ENCODE data around the gene MEX3A. TPM values are rescaled to one million over a fixed set of nuclear protein-coding genes. Genes with fewer than 3 reads are reported as not detected.
"Not testable (repeated sequence)": the region's sequence is repeated elsewhere in the genome, so short reads cannot be mapped to it uniquely, and the experiment has no call there.

MEX3A gene
- total and polyA plus RNA-seq, 5 experiments from 2014 or later, result 0.38 TPM; not detected in 4

DNA sequence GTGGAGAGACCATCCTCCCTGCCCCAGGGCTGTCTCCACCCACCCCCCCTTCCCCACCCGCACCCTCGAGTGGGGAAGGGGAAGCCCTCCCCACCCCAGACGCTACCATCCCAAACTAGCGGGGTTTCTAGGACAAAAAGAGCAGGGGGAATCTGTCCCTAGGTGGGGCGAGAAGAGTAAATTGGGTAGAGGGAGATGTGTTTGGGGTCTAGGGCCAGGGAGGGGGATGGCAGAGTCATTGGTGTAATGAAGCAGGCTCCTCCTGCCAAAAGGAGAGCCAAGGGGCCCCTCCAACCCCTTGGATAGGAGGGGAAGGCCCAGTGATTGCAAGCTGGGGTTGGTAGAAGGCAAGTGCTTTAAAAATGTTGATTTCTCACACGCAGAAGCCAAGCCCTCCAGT, 10.0 kb downstream of the MEX3A start:
- Mint-ChIP-seq H3K4me3 (no peak overlapping the region), H3K27ac (peak overlapping the region in 1 of 10 donors; percentile 34), H3K9me3 (no peaks in the 10 kb centered on the region), H3K4me1 (peaks cover 0 to 3% (median under 1%) of the 10 kb centered on the region in 4 donors), H3K36me3 (no peaks in the 10 kb centered on the region), H3K27me3 (peaks cover 0 to 1% (median 0%) of the 10 kb centered on the region in 5 donors)
- ATAC-seq, result no peak
- POLR2A ChIA-PET, result interaction anchor here (1.0 kb wide), 1 partner anchor 13 kb away, joined by 3 read pairs; no protein-coding TSS in a partner anchor
- no peak for DNase-seq

GRCh38 chr1:156071332-156071816, 10.9 kb downstream of the MEX3A start:
- POLR2A ChIA-PET, H3K36me3 Mint-ChIP-seq, H3K27ac Mint-ChIP-seq, H3K9me3 Mint-ChIP-seq, H3K4me3 Mint-ChIP-seq, ATAC-seq, DNase-seq, H3K27me3 Mint-ChIP-seq, H3K4me1 Mint-ChIP-seq: not testable (repeated sequence)

DNA sequence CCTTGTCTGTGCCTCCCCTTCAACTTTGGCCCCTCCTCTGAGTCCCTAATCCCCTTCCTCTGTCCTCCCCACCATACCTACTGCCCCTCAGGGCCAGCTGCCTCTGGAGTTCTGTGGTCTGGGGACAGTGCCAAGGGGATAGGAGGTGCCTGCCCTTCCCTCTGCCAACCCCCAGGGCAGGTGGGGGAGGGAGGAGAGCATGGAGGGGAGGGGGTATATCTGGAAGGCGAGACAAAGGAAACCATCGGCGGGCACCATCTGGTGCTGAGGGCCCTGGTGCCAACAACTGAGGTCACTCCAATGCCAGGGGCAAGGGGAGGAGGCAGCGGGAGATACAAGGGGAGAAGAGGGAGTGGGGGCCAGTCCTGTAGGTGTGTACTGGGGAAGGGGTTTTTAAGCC, 11.7 kb downstream of the MEX3A start:
- ATAC-seq (no peak), DNase-seq (no peak)
- Mint-ChIP-seq H3K27ac (no peak overlapping the region), H3K27me3 (peaks cover 0 to 1% (median 0%) of the 10 kb centered on the region in 5 donors), H3K4me3 (no peak overlapping the region), H3K9me3 (no peaks in the 10 kb centered on the region), H3K4me1 (peaks cover 3 to 9% (median 6%) of the 10 kb centered on the region in 4 donors), H3K36me3 (no peaks in the 10 kb centered on the region)
- POLR2A ChIA-PET, result no interaction called here

- peaks cover 3 to 9% (median 6%) of the 10 kb centered on the region in 4 donors for H3K4me1 Mint-ChIP-seq
- POLR2A ChIA-PET, result no interaction called here
- DNase-seq (no peak), ATAC-seq (no peak)
- H3K9me3 Mint-ChIP-seq, result no peaks in the 10 kb centered on the region
- peak overlapping the region in 2 of 10 donors; percentile 3 to 15 for H3K27ac Mint-ChIP-seq
- H3K27me3 Mint-ChIP-seq, result peaks cover 0 to 1% (median 0%) of the 10 kb centered on the region in 5 donors
- H3K36me3 Mint-ChIP-seq, result no peaks in the 10 kb centered on the region
- H3K4me3 Mint-ChIP-seq, result no peak overlapping the region
Observed at GRCh38 chr1:156069490-156070455, 12.5 kb downstream of the MEX3A start.

DNA sequence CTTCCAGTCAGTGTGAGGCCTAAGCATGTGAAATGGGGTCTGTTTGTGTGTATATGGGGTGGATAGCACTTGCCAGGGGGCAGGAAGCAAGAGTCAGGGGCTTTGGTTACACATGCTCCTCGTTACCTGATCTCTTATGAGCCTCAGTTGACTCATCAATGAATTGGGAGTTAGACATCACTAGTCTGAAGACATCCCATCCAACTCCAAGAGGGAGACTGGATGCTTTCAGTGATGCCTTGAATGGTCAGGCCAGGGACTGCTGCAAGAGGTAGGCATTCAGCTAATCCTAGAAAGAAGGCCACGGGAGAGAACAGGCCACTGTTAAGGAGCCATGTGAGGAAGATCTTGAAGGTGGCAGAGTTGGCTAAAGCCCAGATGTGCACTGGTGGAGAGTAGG, 15.0 kb downstream of the MEX3A start:
- POLR2A ChIA-PET, result no interaction called here
- Mint-ChIP-seq H3K27me3 (no peaks in the 10 kb centered on the region), H3K4me1 (peaks cover 3 to 9% (median 6%) of the 10 kb centered on the region in 4 donors), H3K36me3 (no peaks in the 10 kb centered on the region), H3K9me3 (no peaks in the 10 kb centered on the region), H3K4me3 (no peak overlapping the region), H3K27ac (peak overlapping the region in 1 of 10 donors; percentile 63)
- DNase-seq, result no peak
- ATAC-seq, result no peak

DNA sequence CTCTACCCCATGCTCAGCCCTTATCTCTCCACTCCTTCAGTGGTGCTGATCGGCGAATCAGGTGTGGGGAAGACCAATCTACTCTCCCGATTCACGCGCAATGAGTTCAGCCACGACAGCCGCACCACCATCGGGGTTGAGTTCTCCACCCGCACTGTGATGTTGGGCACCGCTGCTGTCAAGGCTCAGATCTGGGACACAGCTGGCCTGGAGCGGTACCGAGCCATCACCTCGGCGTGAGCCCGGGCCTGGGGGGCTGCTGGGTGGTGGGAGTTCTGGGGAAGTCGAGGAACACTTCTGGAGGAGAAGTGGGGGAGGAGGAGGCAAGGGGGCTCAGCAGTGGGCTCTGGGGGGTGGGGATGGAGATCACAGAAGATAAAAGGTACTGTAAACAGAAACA, 16.4 kb downstream of the MEX3A start:
- H3K27me3 Mint-ChIP-seq, result no peaks in the 10 kb centered on the region
- peaks cover 3 to 9% (median 6%) of the 10 kb centered on the region in 4 donors for H3K4me1 Mint-ChIP-seq
- no peaks in the 10 kb centered on the region for H3K9me3 Mint-ChIP-seq
- H3K4me3 Mint-ChIP-seq, result no peak overlapping the region
- H3K27ac Mint-ChIP-seq, result peak overlapping the region in 1 of 10 donors; percentile 24
- ATAC-seq, result no peak
- POLR2A ChIA-PET, result no interaction called here
- no peak for DNase-seq
- no peaks in the 10 kb centered on the region for H3K36me3 Mint-ChIP-seq

DNA sequence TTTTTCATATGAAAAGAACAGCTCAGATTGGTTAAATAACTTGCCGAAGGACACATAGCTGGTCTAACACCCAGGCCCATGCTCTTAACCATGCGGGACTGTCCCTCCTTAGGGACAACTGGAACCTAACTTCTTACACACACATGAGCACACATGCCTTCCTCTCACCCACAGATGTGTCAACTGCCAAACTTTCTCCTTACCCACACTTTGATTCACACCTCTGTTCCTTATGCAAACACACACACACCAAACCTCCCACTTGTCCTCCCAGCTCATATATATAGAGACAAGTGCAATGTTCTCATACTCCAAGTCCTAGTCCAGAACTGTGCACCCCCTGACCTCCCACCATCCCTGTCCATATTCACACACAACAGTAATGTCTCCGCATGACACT, 17.1 kb downstream of the MEX3A start:
- POLR2A ChIA-PET, result no interaction called here
- peak overlapping the region in 2 of 10 donors; percentile 19 to 50 for H3K27ac Mint-ChIP-seq
- H3K4me1 Mint-ChIP-seq, result peaks cover 3 to 9% (median 6%) of the 10 kb centered on the region in 4 donors
- ATAC-seq, result no peak
- no peaks in the 10 kb centered on the region for H3K27me3 Mint-ChIP-seq
- no peak for DNase-seq
- H3K4me3 Mint-ChIP-seq, result no peak overlapping the region
- H3K36me3 Mint-ChIP-seq, result no peaks in the 10 kb centered on the region
- no peaks in the 10 kb centered on the region for H3K9me3 Mint-ChIP-seq

- peak overlapping the region in 1 of 10 donors; percentile 32 for H3K27ac Mint-ChIP-seq
- ATAC-seq (no peak), DNase-seq (no peak)
- H3K36me3 Mint-ChIP-seq, result no peaks in the 10 kb centered on the region
- H3K9me3 Mint-ChIP-seq, result no peaks in the 10 kb centered on the region
- POLR2A ChIA-PET, result no interaction called here
- H3K27me3 Mint-ChIP-seq, result no peaks in the 10 kb centered on the region
- H3K4me1 Mint-ChIP-seq, result peaks cover 3 to 9% (median 6%) of the 10 kb centered on the region in 4 donors
- H3K4me3 Mint-ChIP-seq, result no peak overlapping the region
Observed at GRCh38 chr1:156064615-156065014, 17.6 kb downstream of the MEX3A start.

DNA sequence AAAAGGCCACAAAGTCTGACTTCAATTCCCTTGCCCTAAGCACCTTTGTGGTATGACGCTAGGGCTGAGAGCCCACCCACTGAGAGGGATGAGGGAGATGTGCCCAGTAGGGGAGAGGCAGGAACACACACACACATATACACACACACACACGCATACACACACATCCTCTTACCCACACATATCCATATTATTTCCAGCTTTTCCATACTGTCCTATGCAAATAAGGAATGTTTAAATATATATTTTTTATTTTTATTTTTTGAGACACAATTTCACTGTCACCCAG, 18.3 kb downstream of the MEX3A start:
- H3K4me3 Mint-ChIP-seq, result no peak overlapping the region
- H3K27ac Mint-ChIP-seq, result peak overlapping the region in 1 of 10 donors; percentile 60
- DNase-seq (no peak), ATAC-seq (no peak)
- H3K36me3 Mint-ChIP-seq, result no peaks in the 10 kb centered on the region
- POLR2A ChIA-PET, result interaction anchor here (0.7 kb wide), 1 partner anchor 237 kb away, joined by 5 read pairs; no protein-coding TSS in a partner anchor
- H3K4me1 Mint-ChIP-seq, result peaks cover 3 to 9% (median 6%) of the 10 kb centered on the region in 4 donors
- no peaks in the 10 kb centered on the region for H3K9me3 Mint-ChIP-seq
- H3K27me3 Mint-ChIP-seq, result no peaks in the 10 kb centered on the region

GRCh38 chr1:156062189-156062588, 20.1 kb downstream of the MEX3A start:
- no peak overlapping the region for H3K4me3 Mint-ChIP-seq
- peaks cover 0 to 8% (median 0%) of the 10 kb centered on the region in 3 donors for H3K36me3 Mint-ChIP-seq
- no peaks in the 10 kb centered on the region for H3K9me3 Mint-ChIP-seq
- H3K27ac Mint-ChIP-seq, result no peak overlapping the region
- DNase-seq, result no peak
- H3K4me1 Mint-ChIP-seq, result peaks cover 3 to 10% (median 6%) of the 10 kb centered on the region in 4 donors
- no peak for ATAC-seq
- no peaks in the 10 kb centered on the region for H3K27me3 Mint-ChIP-seq
- POLR2A ChIA-PET, result interaction anchor here (0.7 kb wide), 1 partner anchor 348 kb away, joined by 4 read pairs; no protein-coding TSS in a partner anchor

DNA sequence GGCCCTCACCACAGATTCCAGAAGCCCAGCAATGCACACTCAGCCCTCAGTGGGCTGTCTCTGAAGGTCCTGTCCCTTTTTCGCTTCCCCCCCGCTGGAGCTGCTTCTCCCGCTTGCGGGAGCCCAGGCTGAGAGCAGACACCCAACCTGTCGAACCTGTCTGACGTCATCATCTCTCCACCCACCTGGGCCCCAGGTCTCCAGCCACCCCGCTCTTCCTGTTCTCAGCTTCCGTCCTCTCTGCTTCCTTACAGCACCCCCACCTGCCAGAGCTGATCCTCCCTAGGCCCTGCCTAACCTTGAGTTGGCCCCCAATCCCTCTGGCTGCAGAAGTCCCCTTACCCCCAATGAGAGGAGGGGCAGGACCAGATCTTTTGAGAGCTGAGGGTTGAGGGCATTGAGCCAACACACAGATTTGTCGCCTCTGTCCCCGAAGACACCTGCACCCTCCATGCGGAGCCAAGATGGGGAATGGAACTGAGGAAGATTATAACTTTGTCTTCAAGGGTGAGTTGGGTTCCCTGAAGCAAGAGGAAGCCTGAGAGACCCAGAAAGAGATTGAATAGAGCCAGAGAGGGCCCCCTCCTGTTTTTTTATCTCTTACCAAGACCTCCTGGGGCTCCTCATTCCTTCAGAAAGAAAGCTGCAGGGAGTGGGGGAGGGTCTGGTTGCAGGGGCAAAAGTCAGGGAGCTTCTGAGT, 21.2 kb downstream of the MEX3A start, which contains the start of gene RAB25:
Gene RAB25 (plus strand): TSS at position 224 of the 700 bp plus-strand sequence. CDS start 241 bp downstream, at position 465.
- POLR2A ChIA-PET, result interaction anchor here (0.6 kb wide), 1 partner anchor 52 kb away, joined by 4 read pairs; no protein-coding TSS in a partner anchor
- DNase-seq, result no peak
- ATAC-seq, result peak; percentile 23 to 39

GRCh38 chr1:156056326-156056849, 25.9 kb downstream of the MEX3A start:
- H3K27ac Mint-ChIP-seq, result peak overlapping the region in 3 of 10 donors; percentile 46 to 82 (median 75)
- ATAC-seq (no peak), DNase-seq (no peak)
- peaks cover 18 to 37% (median 35%) of the 10 kb centered on the region in 4 donors for H3K4me1 Mint-ChIP-seq
- POLR2A ChIA-PET, result no interaction called here
- H3K4me3 Mint-ChIP-seq, result peak overlapping the region in 5 of 10 donors; percentile 11 to 96 (median 22)
- H3K27me3 Mint-ChIP-seq, result no peaks in the 10 kb centered on the region
- H3K36me3 Mint-ChIP-seq, result peaks cover 0 to 13% (median 0%) of the 10 kb centered on the region in 3 donors
- H3K9me3 Mint-ChIP-seq, result no peaks in the 10 kb centered on the region

More for the DNA sequence above, 21.2 kb downstream of the MEX3A start, which contains the start of gene RAB25:
- Mint-ChIP-seq H3K4me3 (peak within 1 kb of the TSS in 2 of 10 donors; percentile 16 to 39), H3K27ac (peak within 1 kb of the TSS in 3 of 10 donors; percentile 21 to 70 (median 42)), H3K36me3 (peaks cover 0 to 13% (median 0%) of the 10 kb centered on the region in 3 donors), H3K27me3 (no peaks in the 10 kb centered on the region), H3K9me3 (no peaks in the 10 kb centered on the region), H3K4me1 (peaks cover 0 to 9% (median 4%) of the 10 kb centered on the region in 4 donors)

Data from naive thymus-derived CD8-positive, alpha-beta T cell (primary cell).